Fibroblast of lung (primary cell): Measurements from ENCODE around the gene PLD5. TPM values are rescaled to one million over a fixed set of nuclear protein-coding genes. Genes with fewer than 3 reads are reported as not detected.

Experiments used
- DNase-seq, 2 donors: peaks; one replicate each; pipeline versions ENCODE4 v3.0.0 to v3.0.0-alpha.2; 2010; ENCODE audit warnings: low read depth in 2 of 2
- H2AFZ ChIP-seq: 2 replicates; pipeline ENCODE4 v1.5.1; 2012; ENCODE audit warnings: low read length, control low read depth, inconsistent platforms
- H3K27ac ChIP-seq: 2 replicates; pipeline ENCODE4 v1.5.1; 2011; ENCODE audit warnings: low read length, control low read depth; ENCODE audit not compliant: insufficient read depth
- H3K27me3 ChIP-seq: 2 replicates; pipeline ENCODE4 v1.5.1; 2011; ENCODE audit warnings: mild to moderate bottlenecking, low read length; ENCODE audit not compliant: control insufficient read depth, insufficient read depth
- H3K36me3 ChIP-seq: 2 replicates; pipeline ENCODE4 v1.5.1; 2011; ENCODE audit warnings: low read length; ENCODE audit not compliant: control insufficient read depth, insufficient read depth
- H3K4me1 ChIP-seq: 2 replicates; pipeline ENCODE4 v1.5.1; 2011; ENCODE audit warnings: low read length; ENCODE audit not compliant: control insufficient read depth, insufficient read depth; ENCODE audit errors: extremely low read depth
- H3K4me2 ChIP-seq: 2 replicates; pipeline ENCODE4 v1.5.1; 2011; ENCODE audit warnings: low read length, control low read depth; ENCODE audit not compliant: insufficient read depth; ENCODE audit errors: extremely low read depth
- H3K4me3 ChIP-seq, 4 experiments: fragments of 200-600 bp in 1 of 4; sonication (generic) in 1 of 4; replicated peaks in 1 of 4; 2 replicates each; pipeline ENCODE4 v1.5.1; 2011 to 2016; ENCODE audit warnings: low read length in 4 of 4, low read depth in 3 of 4, mild to moderate bottlenecking in 3 of 4, control low read depth in 2 of 4, inconsistent platforms in 1 of 4, mixed read lengths in 1 of 4; ENCODE audit not compliant: insufficient read depth in 1 of 4; ENCODE audit errors: control extremely low read depth in 1 of 4
- H3K79me2 ChIP-seq: 2 replicates; pipeline ENCODE4 v1.5.1; 2012; ENCODE audit warnings: mild to moderate bottlenecking, low read length, inconsistent platforms; ENCODE audit not compliant: control insufficient read depth, insufficient read depth
- H3K9ac ChIP-seq: 2 replicates; pipeline ENCODE4 v1.5.1; 2011; ENCODE audit warnings: mild to moderate bottlenecking, low read length, control low read depth; ENCODE audit not compliant: insufficient read depth
- H3K9me3 ChIP-seq: 2 replicates; pipeline ENCODE4 v1.5.1; 2012; ENCODE audit warnings: low read depth, low read length; ENCODE audit not compliant: control insufficient read depth, insufficient read depth
- H4K20me1 ChIP-seq: 2 replicates; pipeline ENCODE4 v1.5.1; 2011; ENCODE audit warnings: low read length; ENCODE audit not compliant: control insufficient read depth, insufficient read depth; ENCODE audit errors: extremely low read depth
- EZH2 ChIP-seq: IDR thresholded peaks from 2 replicates; pipeline ENCODE4 v1.5.1; 2012; ENCODE audit warnings: low read length, control low read depth, mild to moderate bottlenecking; ENCODE audit errors: missing control alignments
- polyA plus RNA-seq, 2 donors: library from polyadenylated mRNA; depleted of rRNA in 1 of 2; stranded (reverse) in 1 of 2; unstranded in 1 of 2; fragments of >200 nt; gene quantifications; 2 replicates each; pipeline ENCODE4 v1.2.1, GENCODE V29; 2011 to 2012; ENCODE audit warnings: missing spikeins in 1 of 2
- total RNA-seq: library from RNA; depleted of rRNA; stranded (reverse); fragments of >200 nt; gene quantifications from 2 replicates; pipeline ENCODE4 v1.2.1, GENCODE V29; 2014
- TF ChIP-seq, protein P1 (sequence below), 2 donors: IDR thresholded peaks in 1 of 2; conservative IDR thresholded peaks in 1 of 2; 1 replicate in 1 of 2; 2 replicates in 1 of 2; pipeline ENCODE4 v1.5.1; 2011 to 2012; ENCODE audit warnings: low read length in 2 of 2, control low read depth in 1 of 2, inconsistent platforms in 1 of 2, low read depth in 1 of 2, mild to moderate bottlenecking in 1 of 2

Gene PLD5
- total and polyA plus RNA-seq, 2 donors (not counting 1 experiment from before 2014, with no cell fraction given) = under 0.01 to 0.02 TPM

DNA sequence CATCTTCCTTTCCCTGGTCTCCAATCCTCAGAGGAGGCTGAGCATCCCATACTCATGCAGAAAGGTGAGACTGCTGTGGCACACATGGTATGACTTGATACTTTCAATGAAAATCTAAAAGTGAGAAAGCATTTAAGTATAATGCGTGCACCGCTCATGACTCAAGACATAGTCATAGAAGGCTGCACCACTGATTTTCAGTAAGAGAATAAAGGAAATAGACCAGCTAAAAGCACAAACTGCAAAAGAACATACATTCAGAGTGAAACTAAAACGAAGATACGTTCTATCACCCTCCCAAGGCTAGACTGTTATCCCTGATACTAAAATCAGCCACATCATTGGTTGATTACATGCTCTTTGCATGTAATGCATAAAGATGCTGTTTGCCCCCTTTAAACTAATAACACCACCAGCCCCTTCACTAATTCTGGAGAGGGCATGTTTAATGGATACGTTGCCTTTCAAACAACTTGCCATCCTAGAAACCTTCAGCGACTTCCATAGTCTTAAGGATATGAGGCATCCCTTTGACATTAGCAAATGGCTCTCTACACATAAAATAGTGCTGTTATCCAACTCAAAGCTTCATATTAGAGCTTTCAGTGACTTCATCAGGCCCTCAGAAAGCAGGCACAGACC, 2.1 kb downstream of the PLD5 start:
- Histone ChIP-seq H3K4me2 (no peak overlapping the region), H3K4me3 (peak overlapping the region in 1 of 4 experiments; percentile 27)
- DNase-seq = peak; percentile 3 to 9

DNA sequence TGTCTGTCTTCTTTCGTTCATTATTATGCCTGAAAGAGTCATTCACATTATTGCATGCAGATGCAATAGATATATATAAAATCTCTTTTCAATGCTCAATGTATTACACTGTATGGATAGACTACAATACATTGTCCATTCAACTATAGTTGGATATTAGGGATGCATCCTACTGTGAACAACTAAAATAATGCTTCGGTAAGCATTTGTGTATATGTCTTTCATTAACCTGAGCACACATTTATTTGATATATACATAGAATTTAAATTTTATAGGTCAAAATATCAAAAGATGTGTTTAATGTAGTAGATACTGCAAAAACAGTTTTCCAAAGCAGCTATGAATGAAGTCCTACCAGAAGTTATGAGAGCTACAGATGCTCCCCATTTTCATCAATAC, 8.9 kb downstream of the PLD5 start:
- Histone ChIP-seq H3K4me3 (no peak overlapping the region), H3K4me2 (no peak overlapping the region), H3K36me3 (no peaks in the 10 kb centered on the region), H2AFZ (no peak overlapping the region), H3K4me1 (no peaks in the 10 kb centered on the region), H3K27ac (no peak overlapping the region), H3K27me3 (no peaks in the 10 kb centered on the region), H4K20me1 (no peaks in the 10 kb centered on the region), H3K9ac (no peak overlapping the region), H3K79me2 (no peaks in the 10 kb centered on the region), H3K9me3 (no peaks in the 10 kb centered on the region)
- no peak for DNase-seq
- TF ChIP-seq, protein P1, sequence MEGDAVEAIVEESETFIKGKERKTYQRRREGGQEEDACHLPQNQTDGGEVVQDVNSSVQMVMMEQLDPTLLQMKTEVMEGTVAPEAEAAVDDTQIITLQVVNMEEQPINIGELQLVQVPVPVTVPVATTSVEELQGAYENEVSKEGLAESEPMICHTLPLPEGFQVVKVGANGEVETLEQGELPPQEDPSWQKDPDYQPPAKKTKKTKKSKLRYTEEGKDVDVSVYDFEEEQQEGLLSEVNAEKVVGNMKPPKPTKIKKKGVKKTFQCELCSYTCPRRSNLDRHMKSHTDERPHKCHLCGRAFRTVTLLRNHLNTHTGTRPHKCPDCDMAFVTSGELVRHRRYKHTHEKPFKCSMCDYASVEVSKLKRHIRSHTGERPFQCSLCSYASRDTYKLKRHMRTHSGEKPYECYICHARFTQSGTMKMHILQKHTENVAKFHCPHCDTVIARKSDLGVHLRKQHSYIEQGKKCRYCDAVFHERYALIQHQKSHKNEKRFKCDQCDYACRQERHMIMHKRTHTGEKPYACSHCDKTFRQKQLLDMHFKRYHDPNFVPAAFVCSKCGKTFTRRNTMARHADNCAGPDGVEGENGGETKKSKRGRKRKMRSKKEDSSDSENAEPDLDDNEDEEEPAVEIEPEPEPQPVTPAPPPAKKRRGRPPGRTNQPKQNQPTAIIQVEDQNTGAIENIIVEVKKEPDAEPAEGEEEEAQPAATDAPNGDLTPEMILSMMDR (conservative IDR thresholded peaks at IDR 0.05 in 1 of 2, IDR thresholded peaks at IDR 0.05 in 1 of 2; ENCODE audit: low read depth in 1 of 2, low read length in 2 of 2) = no peak
- no peak for TF ChIP-seq EZH2

More for the DNA sequence above, 2.1 kb downstream of the PLD5 start:
- Histone ChIP-seq H3K27ac (no peak overlapping the region), H2AFZ (no peak overlapping the region), H3K79me2 (no peaks in the 10 kb centered on the region), H3K9ac (no peak overlapping the region), H3K36me3 (no peaks in the 10 kb centered on the region), H3K27me3 (peaks cover 21% of the 10 kb centered on the region), H3K9me3 (no peaks in the 10 kb centered on the region), H3K4me1 (no peaks in the 10 kb centered on the region), H4K20me1 (no peaks in the 10 kb centered on the region)
- TF ChIP-seq, protein P1 (conservative IDR thresholded peaks at IDR 0.05 in 1 of 2, IDR thresholded peaks at IDR 0.05 in 1 of 2; ENCODE audit: low read depth in 1 of 2, low read length in 2 of 2) = no peak
- TF ChIP-seq EZH2 = no peak

DNA sequence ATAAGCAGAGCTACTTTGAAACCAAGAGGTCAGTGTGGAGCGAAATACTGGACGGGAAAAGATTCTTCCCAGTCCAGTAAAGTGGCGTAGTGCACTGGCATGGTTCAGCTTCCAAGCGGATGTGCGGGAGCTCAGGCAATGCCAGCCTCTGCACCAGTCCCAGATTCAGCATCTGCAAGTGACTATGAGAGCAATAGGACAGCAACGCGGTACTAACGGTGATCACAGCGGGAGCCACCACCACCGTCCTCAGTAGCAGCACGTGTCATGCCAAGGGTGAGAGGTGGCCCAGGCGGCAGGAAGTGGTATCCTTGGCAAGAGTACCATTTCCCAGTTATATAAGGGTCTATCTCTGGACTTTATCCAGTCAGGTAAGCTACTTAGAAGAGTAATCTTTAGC, 17.8 kb downstream of the PLD5 start:
- Histone ChIP-seq H3K4me3 (no peak overlapping the region), H3K4me1 (no peaks in the 10 kb centered on the region), H3K4me2 (no peak overlapping the region), H3K27me3 (no peaks in the 10 kb centered on the region), H3K27ac (no peak overlapping the region), H3K9me3 (no peaks in the 10 kb centered on the region), H2AFZ (no peak overlapping the region), H3K36me3 (no peaks in the 10 kb centered on the region), H3K9ac (no peak overlapping the region), H3K79me2 (no peaks in the 10 kb centered on the region), H4K20me1 (no peaks in the 10 kb centered on the region)
- DNase-seq = no peak
- no peak for TF ChIP-seq EZH2
- TF ChIP-seq, protein P1 (conservative IDR thresholded peaks at IDR 0.05 in 1 of 2, IDR thresholded peaks at IDR 0.05 in 1 of 2; ENCODE audit: low read depth in 1 of 2, low read length in 2 of 2) = no peak
